SK-N-MC (cell line): ENCODE data around the gene ANO3.

Experiments used
- EZH2 ChIP-seq: fragments of 200-600 bp; sonication (generic); IDR thresholded peaks from one replicate; pipeline ENCODE4 v1.6.1; 2017; ENCODE audit warnings: antibody characterized with exemption
- POLR2AphosphoS5 ChIP-seq: IDR thresholded peaks from 2 replicates; pipeline ENCODE4 v1.6.1; 2012; ENCODE audit warnings: mild to moderate bottlenecking, low read depth, low read length, borderline replicate concordance

DNA sequence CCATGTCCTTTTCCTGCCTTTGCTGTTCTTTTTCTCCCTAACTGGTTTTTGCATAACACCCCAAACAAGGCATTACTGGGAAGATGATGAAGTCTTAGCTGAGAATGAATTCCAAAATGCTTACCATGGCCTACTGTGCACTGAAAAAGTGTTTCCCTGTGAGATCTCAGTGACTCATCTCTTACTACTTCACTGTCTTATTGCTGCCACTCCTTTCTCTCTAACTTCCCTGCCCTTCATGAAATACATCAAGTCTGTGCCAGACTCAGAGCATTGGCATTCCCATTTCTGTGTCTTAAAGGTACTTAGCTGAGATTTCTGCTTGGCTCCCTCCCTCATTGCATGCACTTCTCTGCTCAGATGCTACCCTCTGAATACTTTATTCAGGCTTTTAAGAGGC is 289.2 kb downstream of the ANO3 start:
- TF ChIP-seq EZH2 (no peak), POLR2AphosphoS5 (no peak)
